Activated CD4-positive, CD25-positive, alpha-beta regulatory T cell treated with anti-CD3 and anti-CD28 coated beads, Interleukin-2, amount 50 U/mL, for 24 hours (primary cell): ENCODE data around the gene ABCC12.

Experiments used
- ATAC-seq, 2 donors: fragments of 150-1000 bp; cut with Tn5 transposase; one replicate each; pipeline ENCODE4 v1.10.0; 2021; ENCODE audit warnings: mild to moderate bottlenecking in 1 of 2, moderate library complexity in 1 of 2

The ABCC12 gene

DNA sequence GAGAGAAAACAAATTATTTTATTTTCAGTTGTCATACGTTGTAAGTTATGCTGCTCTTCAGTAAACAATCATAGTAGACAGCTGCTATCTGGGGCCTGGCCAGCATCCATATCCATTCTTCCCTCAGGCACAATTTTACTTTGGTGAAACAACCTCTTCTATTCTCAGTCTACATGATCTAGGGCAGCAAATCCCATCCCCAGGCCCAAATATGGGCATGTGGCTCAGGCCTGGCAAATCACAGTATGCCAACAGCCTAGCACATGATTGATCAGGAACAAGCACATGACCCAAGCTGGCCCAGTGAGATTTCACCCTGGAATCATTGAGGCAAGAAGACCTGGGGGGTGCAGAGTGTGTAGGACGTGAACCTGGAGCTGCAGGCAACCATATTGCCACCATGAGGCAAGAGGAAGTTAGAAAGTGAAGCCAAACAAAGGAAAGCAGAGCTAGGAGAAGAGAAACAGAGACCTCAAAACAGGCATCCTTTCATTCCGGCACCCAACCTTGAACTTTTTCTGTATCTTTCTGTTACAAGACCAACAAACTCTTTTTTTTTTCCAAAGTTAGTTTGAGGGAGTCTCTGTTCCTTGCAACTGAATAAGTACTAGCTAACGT lies 10.3 kb upstream of the ABCC12 start:
- no peak for ATAC-seq

DNA sequence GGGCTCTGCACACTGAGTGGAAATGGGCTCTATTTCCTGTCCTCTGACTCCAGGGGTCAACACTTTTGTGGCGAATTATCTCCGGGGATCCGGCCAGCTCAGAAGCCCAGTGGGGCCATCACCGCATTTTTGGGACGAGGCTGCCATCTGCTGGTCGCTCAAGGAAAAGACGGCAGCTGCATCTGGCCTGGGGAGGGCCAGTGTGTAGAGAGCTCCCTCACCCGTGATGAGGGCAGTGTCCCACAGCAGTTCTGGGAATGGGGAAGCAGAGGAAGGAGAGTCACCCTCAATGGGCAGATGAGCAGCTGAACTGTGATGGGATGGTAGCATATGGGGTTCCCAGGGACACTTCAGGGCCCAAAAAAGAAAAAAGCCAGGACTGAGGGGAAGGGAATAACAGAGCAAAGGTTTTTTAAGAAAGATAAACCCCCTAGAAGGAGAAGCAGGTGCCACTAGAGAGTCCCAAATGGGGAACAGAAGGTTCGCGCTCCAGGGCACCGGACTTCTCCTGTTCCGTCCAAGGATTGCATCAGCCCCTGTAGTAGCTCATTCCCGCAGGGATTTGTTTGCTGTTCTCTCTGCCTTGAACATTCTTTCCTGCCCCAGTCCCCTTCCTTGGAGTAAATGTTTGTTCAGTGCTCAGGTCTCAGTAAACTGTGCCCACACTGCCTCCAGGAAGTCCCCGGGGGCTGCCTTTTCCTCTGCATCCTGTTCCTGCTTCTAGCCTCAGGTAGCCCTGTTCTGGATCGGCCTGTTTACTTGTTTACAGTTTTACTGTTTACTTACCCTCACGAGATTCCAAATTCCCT lies 9.3 kb upstream of the ABCC12 start:
- ATAC-seq: peak; percentile 76 to 94

DNA sequence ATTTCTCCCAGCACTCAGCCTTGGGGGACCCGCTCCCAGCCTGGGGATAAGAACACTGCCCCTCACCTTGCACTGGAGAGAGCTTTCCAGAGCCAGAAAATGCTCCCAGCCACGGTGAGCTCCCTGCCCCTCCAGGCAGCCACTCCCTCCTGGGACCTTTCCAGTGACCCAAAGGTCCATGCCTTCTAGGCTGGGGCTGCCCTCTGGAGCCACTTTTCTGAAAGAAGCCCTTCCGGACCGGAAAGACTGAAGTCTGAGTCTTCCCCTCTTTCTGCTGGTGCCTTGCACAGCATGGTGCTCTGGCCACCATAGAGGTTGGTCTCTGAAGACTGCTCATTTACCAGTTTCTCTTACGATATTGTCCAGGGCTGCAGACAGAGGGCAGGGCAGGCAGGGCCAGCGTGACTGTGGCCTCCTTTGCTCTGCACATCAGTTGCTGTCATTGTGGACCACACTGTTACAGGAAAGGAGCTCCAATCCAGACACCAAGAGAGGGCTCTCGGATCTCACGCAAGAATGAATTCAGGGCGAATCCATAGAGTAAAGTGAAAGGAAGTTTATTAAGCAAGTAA lies 7.1 kb upstream of the ABCC12 start:
- ATAC-seq: no peak

DNA sequence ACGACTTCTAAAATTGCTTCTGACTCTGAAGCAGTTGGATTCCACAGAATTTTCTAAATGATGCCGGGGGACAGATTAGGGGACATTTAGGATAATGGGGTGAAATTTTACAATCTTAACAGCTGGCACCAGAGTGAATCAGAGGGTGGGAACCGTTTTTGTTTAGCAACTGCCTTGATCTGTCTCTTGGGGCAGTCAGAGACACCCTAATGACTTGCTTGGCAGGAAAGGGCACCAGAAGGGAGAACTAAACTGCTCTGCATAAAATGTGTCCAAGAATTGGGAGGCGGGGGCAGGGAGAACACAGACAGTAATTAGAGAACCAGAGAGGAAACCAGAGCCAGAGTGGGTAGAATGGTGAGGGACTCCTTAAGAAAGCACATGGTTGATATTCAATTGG lies 6.1 kb upstream of the ABCC12 start:
- ATAC-seq: no peak

DNA sequence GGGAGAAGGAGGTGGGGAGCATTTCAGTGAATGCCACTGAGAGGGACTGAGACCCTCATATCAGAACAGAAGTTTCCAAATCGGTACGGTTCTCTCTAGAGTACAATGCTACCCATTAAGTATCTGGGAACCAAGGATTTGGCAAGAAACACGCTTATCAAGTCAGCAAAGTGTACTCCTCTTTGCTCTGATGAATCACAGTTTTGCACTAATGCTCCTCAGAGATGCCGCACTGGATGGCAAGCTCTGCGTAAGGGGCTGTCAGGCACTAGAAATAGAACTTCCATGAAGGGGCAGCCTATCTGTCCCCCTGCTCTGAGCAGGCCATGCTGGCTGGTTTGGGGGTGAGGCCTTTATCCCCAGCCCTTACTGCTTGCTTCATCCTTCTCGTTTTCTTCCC lies 4.8 kb upstream of the ABCC12 start:
- no peak for ATAC-seq

DNA sequence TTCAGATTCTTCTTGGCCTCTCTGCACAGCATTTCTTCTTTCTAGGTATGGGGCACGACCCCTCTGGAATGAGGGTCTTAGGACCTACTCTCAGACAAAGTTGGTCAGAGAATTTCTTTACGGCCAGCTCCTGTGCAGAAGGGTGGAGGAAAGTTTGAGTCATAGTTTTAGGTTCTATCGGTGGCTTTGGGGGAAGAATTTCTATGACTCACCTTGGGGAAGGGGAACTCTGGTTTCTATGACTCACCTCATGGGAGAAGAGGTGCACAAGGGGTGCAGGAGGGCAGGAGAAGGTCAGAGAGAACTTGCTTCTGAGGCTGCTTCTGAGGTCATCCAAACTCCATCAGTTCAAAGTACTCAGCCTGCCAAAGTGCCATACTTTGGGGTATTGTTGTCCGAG lies 2.5 kb upstream of the ABCC12 start:
- ATAC-seq: peak; percentile 90 to 94

DNA sequence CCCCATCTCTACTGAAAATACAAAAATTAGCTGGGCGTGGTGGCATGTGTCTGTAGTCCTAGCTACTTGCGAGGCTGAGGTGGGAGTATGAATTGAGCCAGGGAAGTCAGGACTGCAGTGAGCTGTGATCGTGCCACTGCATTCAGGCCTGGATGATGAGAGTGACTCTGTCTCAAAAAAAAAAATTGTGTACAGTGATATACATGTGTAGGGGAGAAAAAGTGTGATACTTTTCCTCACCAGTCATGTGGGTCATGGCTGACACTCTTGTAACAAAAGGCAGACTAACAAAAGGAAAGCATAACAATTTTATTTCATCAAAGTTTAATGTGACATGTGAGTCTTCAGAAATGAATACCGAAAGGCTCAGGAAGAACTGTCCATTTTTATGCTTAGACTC lies 2.0 kb upstream of the ABCC12 start:
- ATAC-seq: peak; percentile 34 to 51

DNA sequence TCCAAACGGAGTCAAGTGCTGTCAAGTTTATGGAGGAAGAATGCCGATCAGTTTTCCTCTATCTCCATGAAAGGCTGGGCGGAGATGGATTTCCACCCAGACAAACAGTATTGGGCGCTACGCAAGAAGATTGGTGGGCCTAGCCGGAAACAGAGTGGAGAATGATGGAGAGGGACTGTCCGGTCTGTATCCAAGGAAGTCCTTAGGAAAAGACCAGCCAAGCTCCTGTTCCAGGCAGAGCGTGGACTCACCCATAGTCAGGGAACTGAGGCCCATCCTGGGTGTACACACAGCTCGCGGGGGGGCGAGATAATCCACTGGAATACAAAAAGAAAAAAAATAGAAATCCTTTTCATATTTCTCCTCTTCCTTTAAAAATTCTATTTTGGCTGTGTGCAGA lies 1.5 kb upstream of the ABCC12 start:
- no peak for ATAC-seq

DNA sequence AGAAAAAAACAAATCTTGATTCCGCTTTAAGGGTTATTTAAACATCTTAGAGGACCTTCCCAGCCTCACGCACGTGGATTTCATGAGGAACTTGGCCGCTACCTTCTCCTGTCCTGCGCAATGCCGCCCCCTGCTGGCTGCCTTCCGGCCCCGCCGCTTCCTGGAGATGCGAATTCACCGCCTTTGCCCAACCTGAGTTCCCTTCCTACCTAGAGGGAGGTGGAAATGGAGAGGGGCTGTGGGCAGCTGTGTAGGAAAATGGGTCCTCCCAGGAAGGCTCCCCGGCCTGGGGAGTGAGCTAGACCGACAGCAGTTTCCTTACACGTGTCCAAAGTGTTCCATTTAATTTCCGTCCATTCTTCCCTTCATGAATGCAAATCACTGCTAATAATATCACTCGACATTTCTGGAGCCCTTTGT lies 1.0 kb upstream of the ABCC12 start:
- ATAC-seq: no peak

DNA sequence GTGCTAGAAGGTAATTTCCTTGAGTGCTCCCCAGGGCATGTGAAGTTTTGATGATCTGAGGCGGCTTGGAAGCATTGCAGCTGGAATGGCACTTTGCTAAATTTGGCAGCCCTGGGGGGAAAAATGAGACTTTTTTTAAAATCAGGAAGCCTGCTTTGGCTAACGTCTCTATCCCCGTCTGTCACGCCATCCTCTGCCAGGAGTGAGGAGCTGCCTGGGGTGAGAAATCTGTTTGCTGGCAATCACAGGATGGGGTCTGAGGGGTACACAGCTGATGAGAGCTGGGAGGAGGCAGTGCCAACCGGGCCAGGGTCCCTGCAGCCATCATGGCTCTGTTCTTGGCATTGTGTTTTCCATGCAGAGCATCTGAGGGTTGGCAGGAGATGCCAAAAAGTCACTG lies 2.0 kb downstream of the ABCC12 start:
- ATAC-seq: no peak

DNA sequence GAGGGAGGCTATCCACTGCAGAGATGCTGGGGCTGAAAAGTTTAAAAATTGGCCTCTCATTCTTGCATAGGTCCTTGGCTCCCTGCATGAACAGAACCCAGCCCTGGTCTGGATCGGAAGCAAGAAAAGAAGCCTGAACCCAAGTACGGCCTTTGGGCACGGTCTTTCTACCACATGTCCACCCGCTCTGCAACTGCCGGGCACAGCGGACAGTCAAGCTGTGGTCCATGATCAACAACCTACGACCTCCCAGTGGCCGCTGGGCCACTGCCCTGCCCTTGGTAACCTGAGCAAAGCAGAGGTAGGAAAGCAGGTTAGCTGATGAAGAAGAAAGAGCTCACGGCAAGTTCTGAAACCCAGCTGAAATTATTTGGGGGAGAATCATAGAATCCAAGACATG lies 3.6 kb downstream of the ABCC12 start:
- no peak for ATAC-seq

DNA sequence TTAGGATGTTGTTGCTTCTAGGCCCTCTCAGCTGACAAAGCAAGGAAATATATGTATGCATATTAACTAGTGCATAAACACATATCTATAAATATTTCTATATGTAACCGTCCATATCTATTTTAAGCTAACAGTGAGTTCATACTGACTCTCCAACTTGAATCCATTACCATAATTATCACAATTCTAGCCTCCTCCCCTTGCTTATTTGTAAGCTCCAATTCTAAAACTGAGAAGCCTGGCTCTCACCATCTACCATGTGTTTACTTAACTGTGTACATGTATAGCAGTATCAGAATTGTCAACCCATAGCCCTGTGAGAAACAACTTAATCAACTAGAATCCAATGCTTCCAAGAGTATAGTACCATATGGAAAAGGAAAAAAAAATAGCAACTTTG lies 5.1 kb downstream of the ABCC12 start:
- ATAC-seq: no peak

DNA sequence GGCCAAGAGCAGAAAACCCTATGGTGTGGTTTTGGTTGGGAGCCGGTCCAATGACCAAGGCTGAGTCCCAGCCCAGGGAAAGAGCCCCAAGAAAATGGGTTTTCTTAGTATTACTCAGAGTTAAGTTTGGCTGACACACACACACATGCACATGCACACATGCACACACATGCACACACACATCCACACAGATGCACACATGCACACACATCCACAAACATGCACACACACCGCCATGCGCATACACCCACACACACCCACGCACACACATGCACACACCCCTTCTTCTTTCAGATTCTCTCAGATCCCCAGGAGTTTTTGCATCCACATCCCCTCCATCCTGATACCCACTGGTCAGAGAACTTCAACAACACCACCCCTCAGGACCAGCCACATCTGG lies 9.1 kb downstream of the ABCC12 start:
- no peak for ATAC-seq

DNA sequence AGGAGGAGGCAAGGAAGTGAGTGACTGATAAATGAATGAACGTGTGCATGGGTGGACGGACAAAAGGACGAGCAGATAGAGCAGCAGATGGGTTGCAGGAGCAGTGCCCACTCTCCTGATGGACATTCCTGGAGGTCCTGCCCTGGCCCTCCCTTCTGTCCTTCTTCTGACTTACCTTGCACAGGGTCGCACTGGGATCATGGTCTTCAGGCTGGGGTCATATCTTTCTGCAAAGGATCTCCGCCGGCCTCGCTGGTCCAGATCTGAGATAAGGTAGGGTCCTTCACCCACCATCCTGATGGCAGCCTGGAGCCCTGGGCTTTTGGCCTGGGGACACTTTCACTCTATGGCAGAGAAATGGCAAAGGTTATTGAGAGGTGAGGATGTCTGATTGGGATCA lies 9.7 kb downstream of the ABCC12 start:
- ATAC-seq: no peak

DNA sequence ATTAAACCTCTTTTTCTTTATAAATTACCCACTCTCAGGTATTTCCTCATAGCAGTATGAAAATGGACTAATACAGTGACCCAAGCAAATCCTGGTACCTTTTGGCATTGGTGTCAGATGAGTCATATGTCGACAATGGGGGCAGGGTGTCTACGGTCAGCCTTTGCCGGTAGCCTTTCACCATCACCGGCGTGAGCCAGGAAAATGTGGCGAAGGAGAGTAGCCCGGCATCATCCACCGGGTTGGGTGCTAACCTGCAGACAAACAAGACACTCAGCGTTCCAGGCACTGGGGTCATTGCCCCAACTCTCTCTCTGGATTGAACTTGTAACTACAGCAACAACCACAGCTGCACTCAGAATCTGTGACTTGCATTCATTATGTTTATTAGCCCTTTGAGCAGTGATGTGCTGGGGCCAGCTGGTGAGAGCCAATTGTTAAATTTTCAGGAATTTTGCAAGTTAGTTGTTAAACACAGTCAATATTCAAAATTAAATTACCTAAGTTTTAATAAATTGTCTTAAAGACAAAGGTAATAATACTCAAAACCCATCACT lies 11.9 kb downstream of the ABCC12 start:
- no peak for ATAC-seq

DNA sequence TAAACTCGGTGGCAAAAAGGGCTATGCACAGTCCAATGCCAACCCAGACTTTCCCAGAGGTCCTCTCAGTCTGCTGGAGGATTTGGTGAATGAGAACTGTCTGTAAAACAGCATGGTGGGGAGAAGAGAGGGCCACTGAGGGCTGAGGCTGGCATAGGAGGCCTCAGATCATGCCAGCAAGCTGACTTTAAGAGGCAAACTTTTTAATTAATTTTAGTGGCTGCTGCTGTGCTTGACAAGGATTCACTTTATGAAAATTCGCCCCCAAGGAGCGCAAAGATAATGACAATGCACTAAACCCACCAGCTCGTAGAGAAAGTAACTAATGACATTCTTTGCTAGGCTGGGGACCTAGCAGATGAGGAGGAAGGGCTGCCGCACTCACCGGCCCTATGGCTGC lies 15.0 kb downstream of the ABCC12 start:
- no peak for ATAC-seq

DNA sequence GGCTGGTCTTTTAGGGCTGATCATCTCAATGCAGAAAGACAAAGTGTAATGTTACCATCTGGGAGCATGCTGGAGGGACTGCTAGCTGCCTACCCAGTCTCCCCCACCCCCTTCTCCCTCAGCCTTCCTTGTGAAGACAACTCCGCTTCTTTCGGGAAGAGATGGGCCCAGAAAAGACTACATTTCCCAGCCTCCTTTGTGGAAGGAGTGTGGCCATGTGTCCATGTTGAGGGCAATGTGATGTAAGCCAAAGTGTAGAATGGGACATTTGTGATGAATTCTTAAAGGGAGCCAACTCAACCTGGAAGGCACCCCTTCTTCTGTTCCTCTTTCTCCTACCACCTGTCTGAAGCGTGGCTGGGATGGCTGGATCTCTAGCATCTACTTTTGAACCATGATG lies 16.3 kb downstream of the ABCC12 start:
- ATAC-seq: no peak

DNA sequence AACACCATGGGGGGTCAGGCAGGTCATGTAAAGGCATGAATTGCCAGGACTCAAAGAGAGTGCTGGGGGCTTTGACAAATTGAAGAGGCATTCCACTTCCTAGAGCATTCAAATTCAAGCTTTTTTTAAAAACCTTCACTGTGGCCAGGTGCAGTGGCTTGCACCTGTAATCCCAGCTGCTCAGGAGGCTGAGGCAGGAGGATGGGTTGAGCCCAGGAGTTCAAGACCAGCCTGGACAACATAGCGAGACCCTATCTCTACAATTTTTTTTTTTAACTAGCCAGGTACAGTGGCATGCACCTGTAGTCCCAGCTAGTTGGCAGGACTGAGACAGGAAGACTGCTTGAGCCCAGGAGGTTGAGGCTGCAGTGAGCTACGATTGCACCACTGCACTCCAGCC lies 17.2 kb downstream of the ABCC12 start:
- ATAC-seq: no peak

DNA sequence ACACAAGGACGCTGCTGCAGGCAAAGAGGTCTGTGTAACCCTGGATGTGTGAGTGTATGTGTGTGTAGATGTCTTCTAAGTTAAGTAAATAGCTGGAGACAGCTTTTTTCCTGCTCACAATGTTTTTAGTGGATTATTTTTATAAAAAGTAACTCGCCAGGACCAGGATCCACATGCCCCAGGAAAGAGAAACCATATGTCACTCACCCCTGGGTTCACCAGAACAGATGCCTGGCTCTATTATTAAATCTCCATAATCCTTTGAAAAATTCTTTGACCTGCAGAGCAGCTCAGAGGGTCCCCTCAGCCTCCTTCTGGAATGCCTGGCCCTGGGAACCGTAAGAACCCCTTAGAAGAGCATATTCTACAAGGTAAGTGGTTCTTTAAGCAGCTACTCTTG lies 18.0 kb downstream of the ABCC12 start:
- ATAC-seq: no peak

DNA sequence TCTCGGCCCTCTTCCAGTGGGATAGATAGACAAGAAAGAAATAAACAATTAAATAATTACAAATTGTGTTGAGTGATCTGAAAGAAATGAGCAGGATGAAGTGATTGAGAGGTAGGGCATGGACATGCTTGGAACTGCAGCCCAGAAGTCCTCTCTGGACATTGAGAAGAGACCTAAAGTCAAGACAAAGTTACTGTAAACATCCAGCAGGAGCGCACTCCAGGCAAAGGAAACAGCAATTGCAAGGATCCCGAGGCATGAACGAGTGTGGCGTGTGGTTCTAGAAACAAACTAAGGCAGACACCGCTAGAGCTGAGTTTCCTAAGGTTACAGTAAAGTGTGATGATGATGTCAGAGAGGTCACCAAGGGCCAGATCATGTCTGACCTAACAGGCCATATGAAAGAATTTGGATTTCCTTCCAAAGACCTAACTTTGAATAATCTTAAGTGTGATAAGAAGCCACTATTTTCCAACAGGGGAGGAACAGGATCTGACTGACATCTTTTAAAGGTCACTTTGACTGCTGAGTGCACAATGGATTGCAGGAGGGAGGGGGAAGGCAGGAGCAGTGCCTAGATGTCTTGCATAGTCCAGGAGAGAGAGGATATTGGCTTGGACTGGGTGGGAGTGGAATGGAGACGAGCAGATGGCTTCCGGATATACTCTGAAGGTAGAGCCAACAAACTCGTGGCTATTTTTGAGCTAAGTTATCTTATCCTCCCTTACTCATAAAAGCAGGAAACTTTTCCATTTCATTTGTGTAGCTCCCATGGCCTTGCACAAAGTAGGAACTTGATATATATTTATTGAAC lies 19.0 kb downstream of the ABCC12 start:
- ATAC-seq: no peak

DNA sequence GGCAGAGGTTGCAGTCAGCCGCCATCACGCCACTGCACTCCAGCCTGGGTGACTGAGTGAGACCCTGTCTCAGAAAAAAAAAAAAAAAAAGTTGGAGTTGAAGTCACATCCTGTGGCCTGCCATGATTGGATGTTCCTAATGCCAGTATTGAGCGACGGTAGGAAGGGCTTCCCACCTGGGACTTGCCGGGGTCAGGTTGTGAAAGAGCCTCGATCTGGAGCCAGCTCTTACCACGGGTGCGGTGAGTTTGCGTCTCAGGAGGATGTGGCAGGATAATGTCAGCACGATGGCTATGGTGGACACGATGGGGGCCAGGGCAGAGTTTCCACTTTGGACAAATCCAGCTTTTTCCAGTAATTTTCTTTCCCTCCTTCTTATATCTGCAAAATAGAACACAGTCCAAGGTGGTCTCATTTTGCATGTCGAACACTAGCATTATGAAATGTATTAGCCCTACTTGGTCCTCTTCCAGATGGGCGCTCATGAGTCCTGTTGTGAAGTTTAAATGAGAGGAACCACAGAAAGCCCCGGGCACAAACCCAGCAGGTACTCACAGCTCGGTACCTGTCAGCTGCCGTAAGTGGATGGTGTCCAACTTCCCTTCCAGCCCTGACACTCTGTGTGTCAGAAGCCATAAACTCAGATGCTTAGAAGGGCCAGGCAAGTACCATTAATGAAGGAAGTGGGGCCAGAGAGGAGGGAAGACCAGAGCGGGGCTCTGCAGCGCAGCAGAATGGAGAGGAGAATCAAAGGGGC lies 22.2 kb downstream of the ABCC12 start:
- no peak for ATAC-seq

DNA sequence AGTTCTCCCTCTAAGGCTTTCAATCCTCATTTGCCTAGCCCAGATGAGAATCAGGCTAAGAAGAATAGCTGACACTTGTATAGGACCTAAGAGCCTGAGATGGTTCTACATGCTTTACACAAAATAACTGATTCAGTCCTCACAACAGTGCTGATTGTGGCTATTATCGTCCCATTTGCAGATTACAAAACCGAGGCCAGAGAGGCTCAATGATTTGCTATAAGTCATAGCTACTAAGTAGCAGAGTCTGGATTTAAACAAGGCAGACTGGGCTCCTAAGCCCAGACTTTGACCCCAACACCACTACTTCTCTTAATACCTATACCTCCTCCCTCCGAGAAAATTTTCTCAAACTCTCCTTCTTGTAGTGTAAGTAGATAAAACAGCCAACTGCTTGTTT lies 23.1 kb downstream of the ABCC12 start:
- no peak for ATAC-seq
